Right renal cortex interstitium (tissue), 3 donors: ENCODE measurements around the gene HDLBP. TPM values are rescaled to one million over a fixed set of nuclear protein-coding genes. Genes with fewer than 3 reads are reported as not detected.

Experiments used
- DNase-seq, 3 donors: peaks; one replicate each; pipeline ENCODE4 v3.0.0-alpha.2; 2013; ENCODE audit warnings: low read depth in 3 of 3, low spot score in 2 of 3
- polyA plus RNA-seq, 3 donors: library from polyadenylated mRNA; unstranded; fragments of 120-200 nt; gene quantifications; one replicate each; pipeline ENCODE4 v1.2.1, GENCODE V29; 2013; ENCODE audit not compliant: insufficient read length in 3 of 3

The HDLBP gene
- polyA plus RNA-seq, 3 donors: 325 to 373 (median 355) TPM

GRCh38 chr2:241179899-241180298 lies 135.6 kb downstream of the HDLBP start:
- DNase-seq: no peak

DNA sequence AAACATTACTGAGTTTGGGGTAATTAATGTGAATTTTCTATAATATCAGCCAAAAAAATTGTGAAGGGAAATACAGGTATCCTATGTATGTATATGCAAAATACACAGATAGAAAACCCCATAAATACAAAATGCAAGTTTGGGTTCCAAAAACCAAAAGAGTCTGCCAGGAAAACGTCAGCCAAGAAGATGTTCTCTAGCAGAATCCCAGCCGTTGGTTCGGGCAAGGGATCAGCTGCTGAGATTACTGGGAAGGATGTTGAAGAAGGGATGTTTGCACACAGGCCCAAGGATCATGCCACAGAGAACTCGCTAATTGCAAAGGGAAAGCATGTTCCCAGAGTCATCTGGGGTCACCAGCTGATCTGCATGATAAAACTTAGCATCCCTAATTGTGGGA lies 136.5 kb downstream of the HDLBP start:
- DNase-seq: no peak

DNA sequence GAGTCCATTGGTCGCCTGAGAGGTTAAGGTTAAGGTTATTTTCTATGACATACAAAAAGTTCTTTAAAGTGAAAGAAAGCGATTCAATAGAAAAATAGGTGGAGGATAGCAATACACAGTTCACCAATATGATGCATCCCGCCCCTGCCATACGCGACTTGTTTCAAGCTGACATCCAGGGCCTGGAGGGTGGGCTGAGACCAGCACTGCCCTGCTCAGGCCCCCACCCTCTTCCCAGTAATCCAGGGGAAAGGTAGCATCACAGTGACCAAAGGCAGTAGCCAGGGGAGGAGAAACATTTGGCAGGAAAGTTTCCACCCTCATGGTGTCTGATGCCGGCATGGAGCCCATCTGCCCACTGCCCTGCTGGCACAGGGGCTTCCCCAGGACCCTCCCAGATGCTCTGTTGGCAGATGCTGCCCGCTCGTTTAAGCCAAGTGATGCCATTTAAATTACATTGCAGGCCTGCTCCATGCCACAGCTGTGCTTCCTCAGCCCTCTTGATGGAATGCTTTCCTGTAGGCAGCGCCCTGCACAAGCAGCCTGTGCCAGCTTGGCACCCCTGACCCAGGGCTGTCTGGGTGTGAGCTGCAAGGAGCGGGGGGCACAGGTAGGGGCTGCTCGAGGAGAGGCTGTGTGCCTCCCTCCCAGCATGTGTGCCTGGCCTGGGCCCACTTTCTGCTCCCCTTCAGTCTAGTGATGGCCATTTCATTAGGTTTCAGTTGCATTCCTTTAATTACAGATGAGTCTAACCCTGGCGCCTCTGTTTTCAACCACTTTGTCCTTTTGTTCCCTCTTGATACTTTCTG lies 137.7 kb downstream of the HDLBP start:
- DNase-seq: no peak

Other genes with a start within 250 kb of the HDLBP start
- gene MTERF4, start 213.4 kb downstream of the HDLBP start, polyA plus RNA-seq: 10 to 100 TPM; 61.5 to 74.3 (median 64.1) TPM
- 10 to 100 TPM; 11.9 to 14.7 (median 13.0) TPM for gene PASK, start 166.2 kb downstream of the HDLBP start, polyA plus RNA-seq
- 10 to 100 TPM; 85.1 to 87.5 (median 86.1) TPM for gene PPP1R7, start 165.2 kb downstream of the HDLBP start, polyA plus RNA-seq
- 1 to 10 TPM; 1.3 to 2.1 (median 1.4) TPM for gene ANO7, start 127.0 kb downstream of the HDLBP start, polyA plus RNA-seq
- gene SEPTIN2, start 253 bp upstream of the HDLBP start, polyA plus RNA-seq: 100 to 1,000 TPM; 574 to 586 (median 582) TPM
- gene FARP2, start 40.6 kb upstream of the HDLBP start, polyA plus RNA-seq: 10 to 100 TPM; 47.9 to 63.7 (median 54.9) TPM
- gene STK25, start 192.9 kb upstream of the HDLBP start, polyA plus RNA-seq: 100 to 1,000 TPM; 189 to 218 (median 216) TPM
- 10 to 100 TPM; 15.9 to 20.4 (median 20.0) TPM for gene BOK, start 243.1 kb upstream of the HDLBP start, polyA plus RNA-seq